ENCODE results near the gene PIGT.
"Not testable (repeated sequence)": the region's sequence is repeated elsewhere in the genome, so short reads cannot be mapped to it uniquely, and the experiment has no call there.

Gene PIGT

DNA sequence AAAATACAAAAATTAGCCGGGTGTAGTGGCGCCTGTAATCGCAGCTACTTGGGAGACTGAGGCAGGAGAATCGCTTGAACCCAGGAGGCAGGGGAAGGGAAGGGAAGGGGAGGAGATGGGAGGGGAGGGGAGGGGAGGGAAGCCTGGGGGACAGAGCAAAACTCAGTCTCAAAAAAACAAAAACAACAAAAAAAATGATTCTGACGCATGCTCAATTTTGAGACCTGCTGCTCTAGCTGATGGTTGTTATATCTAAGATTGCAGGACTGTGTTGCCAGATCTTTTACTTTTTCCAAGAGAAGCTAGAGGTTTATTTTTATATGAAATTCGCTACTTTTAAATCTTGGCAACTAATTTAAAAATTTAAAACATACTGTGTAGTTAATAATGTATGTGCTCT, 51.2 kb downstream of the PIGT start:
- DNase-seq: no peak

DNA sequence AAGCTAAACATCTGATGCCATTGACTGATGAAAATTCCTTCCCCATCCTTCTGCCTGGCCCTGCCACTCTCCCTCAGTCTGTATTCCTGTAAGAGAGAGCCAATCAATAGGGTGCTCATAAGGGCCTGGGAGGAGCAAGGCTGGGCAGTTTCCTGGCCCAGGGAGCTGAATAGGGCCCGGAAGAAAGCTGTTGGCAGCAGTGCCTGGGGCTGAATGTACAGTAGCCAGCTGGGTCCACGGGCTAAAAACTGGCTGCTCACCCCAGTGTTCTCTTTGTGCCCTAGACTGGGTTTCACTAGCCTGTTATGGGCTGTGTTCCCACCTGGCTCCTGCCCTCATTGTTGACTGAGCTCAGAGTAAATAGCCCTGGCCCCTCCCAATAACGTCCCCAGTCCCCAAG, 51.9 kb downstream of the PIGT start:
- DNase-seq: peak; percentile 86

DNA sequence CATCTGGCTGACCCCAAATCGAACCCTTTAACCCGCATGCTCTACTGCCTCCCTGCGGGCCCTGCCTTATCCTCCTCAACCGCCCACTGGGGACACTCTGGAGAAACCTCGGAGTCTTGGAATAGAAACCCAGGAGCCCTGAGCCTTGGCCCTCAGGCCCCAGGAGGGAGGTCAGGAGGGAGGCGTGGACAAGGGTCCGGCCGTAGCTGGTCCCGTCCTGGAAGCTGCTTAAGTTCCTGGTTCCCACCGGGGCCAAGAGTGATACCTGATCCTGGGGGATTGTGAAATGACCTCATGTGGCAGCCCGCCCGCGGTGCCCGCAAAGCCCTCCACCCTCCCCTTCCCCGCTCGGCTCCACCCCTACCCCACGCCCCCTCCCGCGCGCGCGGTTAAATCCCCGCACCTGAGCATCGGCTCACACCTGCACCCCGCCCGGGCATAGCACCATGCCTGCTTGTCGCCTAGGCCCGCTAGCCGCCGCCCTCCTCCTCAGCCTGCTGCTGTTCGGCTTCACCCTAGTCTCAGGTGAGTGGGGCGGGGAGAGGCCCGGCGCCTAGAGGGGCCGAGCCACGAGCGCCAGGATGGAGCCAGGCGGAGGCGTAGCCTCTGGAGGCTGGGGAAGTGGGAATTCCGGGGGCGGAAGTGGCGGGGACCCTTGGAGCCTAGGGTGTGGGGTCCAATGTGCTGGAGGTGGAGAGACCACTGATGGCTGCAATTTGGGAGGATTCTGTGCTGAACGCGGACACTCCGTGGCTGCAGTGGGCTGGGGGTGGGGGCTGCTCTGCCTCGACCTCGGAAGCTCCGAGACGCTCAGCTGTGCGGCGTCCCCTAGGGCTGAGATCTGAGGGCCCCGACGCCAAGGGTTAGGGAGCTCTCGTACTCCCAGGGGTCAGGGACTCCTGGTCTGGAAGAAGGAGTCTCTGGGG, 53.7 kb downstream of the PIGT start, which contains the start of gene WFDC2:
TSS of gene WFDC2 (plus strand) at position 418 of the 926 bp plus-strand sequence. CDS start at position 447, 29 bp downstream.
- DNase-seq: peak; percentile 58

DNA sequence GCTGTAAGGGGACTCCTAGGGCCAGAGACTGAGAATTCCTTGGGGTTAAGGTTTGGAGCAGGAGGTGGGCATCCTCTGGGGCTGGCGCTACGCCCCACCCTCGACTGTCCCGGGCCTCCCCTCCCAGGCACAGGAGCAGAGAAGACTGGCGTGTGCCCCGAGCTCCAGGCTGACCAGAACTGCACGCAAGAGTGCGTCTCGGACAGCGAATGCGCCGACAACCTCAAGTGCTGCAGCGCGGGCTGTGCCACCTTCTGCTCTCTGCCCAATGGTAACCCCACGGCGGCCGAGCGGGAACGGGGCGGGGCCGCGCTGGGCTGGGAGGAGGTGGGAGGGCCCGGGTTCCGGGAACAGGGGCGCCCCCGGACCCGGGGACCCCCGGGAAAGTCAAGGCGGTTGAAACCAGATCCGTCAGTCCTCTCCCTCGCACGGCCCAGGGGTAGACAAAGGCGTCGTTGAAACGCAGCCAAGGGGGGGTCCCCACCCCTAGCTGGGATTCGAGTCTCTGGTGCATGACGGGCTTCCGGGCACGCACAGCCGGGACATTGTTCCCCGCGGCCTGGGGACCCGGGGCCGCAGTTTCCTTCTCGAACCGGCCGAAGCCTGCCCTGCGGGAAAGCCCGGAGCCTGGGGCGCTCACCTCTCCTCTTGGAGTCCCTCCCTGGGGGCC, 54.5 kb downstream of the PIGT start:
- DNase-seq: peak; percentile 55

DNA sequence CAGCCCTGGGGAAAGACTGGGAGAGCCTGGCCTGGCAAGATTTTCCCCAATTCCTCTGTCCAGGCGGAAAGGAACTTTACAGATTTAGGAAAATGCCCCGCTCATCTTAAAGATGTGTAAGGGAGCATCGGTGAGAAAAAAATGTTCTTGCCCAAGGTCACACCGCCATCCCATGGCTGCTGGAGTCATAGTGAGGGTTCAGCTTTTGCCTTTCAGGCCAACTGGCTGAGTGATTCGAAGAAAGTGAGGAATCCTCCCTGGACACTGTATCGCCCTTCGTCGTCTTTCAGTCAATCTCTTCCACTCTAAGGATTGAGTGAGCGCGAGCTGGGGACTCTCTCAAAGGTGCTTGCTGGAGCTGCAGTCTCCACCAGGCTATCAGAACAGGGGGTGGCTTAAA, 55.0 kb downstream of the PIGT start:
- no peak for DNase-seq

DNA sequence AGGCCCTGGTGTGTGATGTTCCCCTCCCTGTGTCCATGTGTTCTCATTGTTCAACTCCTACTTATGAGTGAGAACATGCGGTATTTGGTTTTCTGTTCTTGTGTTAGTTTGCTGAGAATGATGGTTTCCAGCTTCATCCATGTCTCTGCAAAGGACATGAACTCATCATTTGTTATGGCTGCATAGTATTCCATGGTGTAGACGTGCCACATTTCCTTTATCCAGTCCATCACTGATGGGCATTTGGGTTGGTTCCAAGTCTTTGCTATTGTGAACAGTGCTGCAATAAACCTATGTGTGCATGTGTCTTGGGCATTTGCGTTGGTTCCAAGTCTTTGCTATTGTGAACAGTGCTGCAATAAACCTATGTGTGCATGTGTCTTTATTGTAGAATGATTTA, 56.3 kb downstream of the PIGT start:
- not testable (repeated sequence) for DNase-seq

All from DMS153 (cell line).